AML-193 (cell line): Measurements from ENCODE around the gene ZNF772.

ENCODE experiments used
- DNase-seq, 2 experiments: peaks; one replicate each; lab custom pipeline; 2025; lab: John Stamatoyannopoulos, UW

The ZNF772 gene

GRCh38 chr19:57435062-57435978 lies 42.0 kb downstream of the ZNF772 start, which contains the start of gene ZNF749:
TSS of gene ZNF749 (plus strand) at chr19:57435325. CDS start at chr19:57435579, 254 bp downstream.
- peak; percentile 95 to 97 for DNase-seq

GRCh38 chr19:57434386-57435061 lies 42.8 kb downstream of the ZNF772 start:
- DNase-seq = peak in 1 of 2 experiments; percentile 45

- no peak for DNase-seq
Observed at GRCh38 chr19:57421037-57421436, 56.3 kb downstream of the ZNF772 start.

- no peak for DNase-seq
Observed at GRCh38 chr19:57419439-57419838, 57.9 kb downstream of the ZNF772 start.
